HS-5 (cell line): Measurements from ENCODE around the gene SMIM27.

Source experiments
- DNase-seq: peaks from one replicate; pipeline ENCODE4 v3.0.0-alpha.2; 2012; ENCODE audit warnings: low read depth

SMIM27 gene

GRCh38 chr9:32558408-32558934 lies 6.3 kb downstream of the SMIM27 start:
- DNase-seq = no peak

- no peak for DNase-seq
Observed at GRCh38 chr9:32565967-32566366, 13.8 kb downstream of the SMIM27 start.

- no peak for DNase-seq
Observed at GRCh38 chr9:32566770-32567169, 14.6 kb downstream of the SMIM27 start.

- DNase-seq = no peak
Observed at GRCh38 chr9:32570262-32570661, 18.1 kb downstream of the SMIM27 start.

- DNase-seq = peak; percentile 68
Observed at GRCh38 chr9:32571969-32572899, 20.1 kb downstream of the SMIM27 start.

GRCh38 chr9:32572900-32573523 lies 20.9 kb downstream of the SMIM27 start, which contains the start of gene NDUFB6:
Gene NDUFB6 (minus strand): TSS chr9:32573159. CDS start chr9:32573060, 99 bp downstream.
- peak; percentile 78 for DNase-seq

GRCh38 chr9:32573821-32574220 lies 21.7 kb downstream of the SMIM27 start:
- no peak for DNase-seq

- no peak for DNase-seq
Observed at GRCh38 chr9:32574858-32575257, 22.7 kb downstream of the SMIM27 start.

GRCh38 chr9:32577316-32577715 lies 25.2 kb downstream of the SMIM27 start:
- no peak for DNase-seq

GRCh38 chr9:32578976-32579375 lies 26.8 kb downstream of the SMIM27 start:
- DNase-seq = no peak

GRCh38 chr9:32579706-32580331 lies 27.7 kb downstream of the SMIM27 start:
- no peak for DNase-seq

DNA sequence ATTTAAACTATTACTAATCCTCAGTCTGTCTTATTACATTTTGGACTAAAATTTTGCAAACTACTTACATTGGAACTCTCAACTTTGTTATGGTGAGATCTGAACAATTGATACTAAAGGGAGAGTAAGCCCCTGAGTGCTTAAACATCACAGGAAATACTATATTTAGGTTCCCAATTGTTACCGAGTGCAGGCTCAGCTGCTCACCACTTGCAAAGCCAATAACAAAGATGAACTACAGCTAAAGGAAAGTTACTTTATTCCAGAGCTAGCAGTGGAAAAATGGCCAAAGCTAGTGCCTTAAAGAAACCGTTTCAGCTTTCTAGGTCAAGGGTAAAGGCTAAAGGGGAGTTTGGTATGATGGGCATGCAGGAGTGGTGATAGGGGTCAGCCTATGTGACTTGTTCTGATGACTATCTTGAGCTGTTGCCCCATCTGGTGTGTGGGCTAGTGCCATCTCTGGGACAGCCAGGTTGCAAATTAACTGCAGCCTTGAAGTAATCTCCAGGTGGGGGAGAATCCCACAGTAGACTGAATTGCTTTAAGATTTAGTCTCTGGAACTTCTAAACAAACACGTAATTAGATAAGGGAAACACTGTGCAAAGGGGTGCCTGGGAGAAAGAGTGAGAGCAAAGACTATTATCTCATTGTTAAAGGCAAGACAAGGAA lies 28.6 kb downstream of the SMIM27 start:
- no peak for DNase-seq

DNA sequence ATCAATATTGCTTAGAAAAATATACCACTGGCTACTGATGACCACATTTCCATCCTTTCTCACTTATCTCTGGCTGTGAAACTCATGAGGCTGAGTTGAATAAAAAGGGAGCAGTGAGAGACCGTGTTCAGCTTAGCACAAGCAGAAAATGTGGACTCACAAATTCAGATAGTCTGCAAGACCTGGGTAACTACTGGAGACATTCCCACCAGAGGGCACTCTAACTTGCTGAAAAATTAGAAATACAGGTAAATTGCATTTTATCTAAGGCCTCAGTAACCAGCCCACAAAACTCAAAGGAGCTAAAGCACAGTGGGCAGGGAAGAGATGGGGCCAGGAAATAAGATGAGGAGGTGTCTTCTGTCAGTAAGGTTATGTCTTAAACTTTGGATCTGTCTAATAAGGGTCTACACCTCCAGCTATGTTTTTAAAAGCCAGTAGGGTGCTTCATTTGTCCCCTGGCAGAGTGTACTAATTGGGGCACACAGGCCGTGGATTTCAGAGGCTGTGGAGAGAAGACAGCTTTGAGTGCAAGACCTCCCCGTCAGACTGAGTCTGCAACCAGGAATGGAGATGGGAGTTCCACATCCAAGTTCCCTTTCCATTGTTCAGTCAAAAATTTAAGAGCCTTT lies 29.5 kb downstream of the SMIM27 start:
- no peak for DNase-seq

DNA sequence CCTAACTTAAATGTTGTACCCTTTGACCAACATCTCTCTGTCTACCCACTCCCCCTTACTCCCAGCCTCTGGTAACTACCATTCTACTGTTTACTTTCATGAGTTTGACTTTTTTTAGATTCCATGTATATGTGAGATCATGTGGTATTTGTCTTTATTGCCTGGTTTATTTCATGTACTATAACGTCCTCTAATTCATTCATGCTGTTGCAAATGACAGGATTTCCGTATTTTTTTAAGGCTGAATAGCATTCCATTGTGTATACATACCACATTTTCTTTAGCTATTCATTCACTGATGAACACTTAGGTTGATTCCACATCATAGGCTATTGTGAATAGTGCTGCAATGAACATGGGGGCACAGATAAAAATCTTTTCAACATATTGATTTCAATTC lies 32.7 kb downstream of the SMIM27 start:
- DNase-seq = no peak

GRCh38 chr9:32587901-32588300 lies 35.8 kb downstream of the SMIM27 start:
- DNase-seq = no peak

DNA sequence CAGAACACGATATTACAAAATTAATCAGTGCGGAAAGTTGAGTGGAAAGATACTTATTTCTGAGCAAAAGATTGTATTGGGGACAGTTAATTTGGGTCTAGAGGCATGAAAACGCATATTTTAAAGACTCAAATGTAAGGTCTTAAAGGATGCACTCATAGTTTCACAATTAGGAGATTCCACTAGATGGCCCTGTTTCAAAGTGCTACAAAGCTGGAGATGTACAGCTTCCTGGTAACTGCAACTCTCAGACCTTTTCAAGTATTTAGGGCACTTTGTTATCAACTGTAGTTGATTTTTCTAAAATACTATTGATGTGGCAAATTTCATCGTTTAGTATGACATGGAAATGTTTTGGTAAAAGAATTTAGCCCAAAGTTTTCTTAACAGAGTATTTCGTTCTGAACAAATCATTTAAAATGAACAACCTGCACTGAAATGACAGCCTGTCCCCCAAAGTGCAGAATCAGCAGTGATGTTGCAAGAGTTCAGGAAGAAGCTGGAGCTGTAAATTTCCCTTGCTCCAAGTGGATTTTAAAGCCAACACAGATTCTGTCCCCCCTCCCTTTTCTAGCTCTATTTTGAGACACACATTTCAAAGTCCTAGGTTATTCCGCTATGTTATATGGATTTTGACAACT lies 37.1 kb downstream of the SMIM27 start:
- DNase-seq = no peak

DNA sequence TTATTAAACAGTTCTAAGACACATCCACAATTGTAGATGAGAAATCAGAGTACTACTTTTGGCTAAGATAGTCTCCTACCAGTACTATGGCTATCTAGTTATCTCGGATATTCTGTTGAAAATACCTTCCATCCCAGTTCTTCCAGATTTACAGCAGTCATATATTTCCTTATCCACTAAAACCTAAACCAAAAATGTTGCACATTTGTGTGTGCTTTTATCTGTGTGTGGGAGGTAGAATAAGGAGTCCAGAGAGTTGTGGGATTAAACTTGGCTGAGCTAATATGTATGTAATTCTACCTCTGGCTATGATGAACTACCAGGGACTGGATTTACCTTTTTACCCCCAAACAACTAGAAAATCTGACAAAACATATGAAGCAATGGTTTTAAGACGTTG lies 38.3 kb downstream of the SMIM27 start:
- DNase-seq = no peak

GRCh38 chr9:32590898-32591297 lies 38.8 kb downstream of the SMIM27 start:
- DNase-seq = no peak

GRCh38 chr9:32596096-32596865 lies 44.2 kb downstream of the SMIM27 start:
- DNase-seq = no peak

DNA sequence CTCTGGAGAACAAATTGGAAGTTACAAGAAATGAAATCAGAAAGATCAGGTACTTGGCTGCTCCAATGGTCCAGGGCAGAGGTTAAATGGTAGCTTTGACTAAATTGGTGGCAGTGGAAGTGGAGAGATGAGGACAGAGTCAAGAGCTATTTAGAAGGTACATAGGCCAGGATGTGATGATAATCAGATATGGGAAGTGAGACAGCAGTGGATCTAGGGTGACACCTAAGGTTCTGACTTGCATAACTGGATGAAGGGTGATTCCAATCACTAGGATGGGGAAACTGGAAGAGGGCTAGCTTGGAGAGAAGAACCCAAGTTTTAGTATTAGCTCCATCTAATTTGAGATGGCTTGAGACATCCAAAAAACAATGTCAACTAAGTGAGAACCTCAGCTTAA lies 44.8 kb downstream of the SMIM27 start:
- DNase-seq = no peak
